GM21528 (cell line): ENCODE results near the gene PTPN21.

Experiments used
- ATAC-seq: cut with Tn5 transposase; IDR thresholded peaks from one replicate; pipeline ENCODE4 v1.9.1; 2021; ENCODE audit warnings: mild to moderate bottlenecking, moderate library complexity; ENCODE audit not compliant: unreplicated experiment, low FRiP score

The PTPN21 gene

DNA sequence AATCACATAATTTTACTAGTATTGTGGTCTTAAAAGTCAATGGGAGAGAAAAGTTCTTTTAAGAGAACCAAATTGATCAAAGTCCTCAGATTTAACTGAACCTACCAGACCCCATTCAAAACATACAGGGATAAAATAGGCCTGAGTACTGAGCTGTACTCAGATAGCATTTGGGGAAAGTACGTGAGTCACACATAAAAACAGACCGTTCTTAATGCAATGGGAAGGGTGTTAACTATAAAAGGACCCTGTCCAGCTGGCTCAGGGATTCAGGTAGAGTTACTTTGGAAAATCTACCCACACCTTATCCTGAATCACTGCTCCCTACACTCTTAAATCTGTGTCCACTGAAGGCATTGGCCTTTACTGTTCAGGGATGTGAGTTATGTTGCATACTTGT lies 78.0 kb downstream of the PTPN21 start:
- ATAC-seq: no peak

DNA sequence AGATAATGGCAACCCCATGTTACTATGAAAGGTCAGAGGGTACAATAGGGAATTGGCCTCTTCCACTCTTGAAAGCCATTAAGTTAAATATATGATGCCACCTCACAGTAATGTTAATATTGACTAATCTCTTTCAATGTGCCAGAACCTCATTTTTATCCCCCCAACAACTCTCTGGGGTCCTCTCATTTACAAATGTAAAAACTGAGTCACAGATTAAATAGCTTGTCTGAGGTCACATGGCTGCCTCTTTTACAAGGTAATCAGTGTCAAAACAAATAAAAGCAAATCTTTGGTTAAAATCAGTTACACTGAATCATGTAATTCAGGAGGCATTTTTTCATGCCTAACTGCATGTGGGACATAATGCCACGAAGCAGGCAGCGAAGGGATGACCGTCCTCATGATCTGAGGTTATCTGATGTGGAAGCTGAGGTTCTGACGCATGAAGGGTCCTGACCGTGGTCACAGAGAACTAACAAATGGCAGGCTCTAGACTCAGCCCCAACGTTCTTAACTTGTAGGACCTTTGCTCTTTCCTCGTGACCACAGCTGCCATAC lies 78.5 kb downstream of the PTPN21 start:
- ATAC-seq: no peak

DNA sequence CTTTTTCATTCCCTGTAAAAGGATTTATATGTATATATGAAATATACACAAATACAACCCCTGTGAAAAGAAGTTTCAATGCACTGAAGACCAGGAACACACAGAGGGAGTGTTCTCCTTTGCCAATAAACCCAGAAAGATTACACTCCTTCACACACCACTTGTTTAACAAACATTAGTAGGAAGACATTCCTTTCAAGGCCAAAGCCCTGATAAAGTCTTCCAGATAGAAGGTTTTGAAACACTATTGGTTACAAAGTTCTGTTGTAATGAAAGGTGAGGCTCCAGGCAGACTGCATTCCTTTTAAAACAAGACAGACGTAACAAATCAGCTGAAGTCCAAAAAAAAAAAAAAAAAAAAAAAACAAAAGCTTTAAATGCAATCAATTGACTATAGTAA lies 81.0 kb downstream of the PTPN21 start:
- no peak for ATAC-seq

DNA sequence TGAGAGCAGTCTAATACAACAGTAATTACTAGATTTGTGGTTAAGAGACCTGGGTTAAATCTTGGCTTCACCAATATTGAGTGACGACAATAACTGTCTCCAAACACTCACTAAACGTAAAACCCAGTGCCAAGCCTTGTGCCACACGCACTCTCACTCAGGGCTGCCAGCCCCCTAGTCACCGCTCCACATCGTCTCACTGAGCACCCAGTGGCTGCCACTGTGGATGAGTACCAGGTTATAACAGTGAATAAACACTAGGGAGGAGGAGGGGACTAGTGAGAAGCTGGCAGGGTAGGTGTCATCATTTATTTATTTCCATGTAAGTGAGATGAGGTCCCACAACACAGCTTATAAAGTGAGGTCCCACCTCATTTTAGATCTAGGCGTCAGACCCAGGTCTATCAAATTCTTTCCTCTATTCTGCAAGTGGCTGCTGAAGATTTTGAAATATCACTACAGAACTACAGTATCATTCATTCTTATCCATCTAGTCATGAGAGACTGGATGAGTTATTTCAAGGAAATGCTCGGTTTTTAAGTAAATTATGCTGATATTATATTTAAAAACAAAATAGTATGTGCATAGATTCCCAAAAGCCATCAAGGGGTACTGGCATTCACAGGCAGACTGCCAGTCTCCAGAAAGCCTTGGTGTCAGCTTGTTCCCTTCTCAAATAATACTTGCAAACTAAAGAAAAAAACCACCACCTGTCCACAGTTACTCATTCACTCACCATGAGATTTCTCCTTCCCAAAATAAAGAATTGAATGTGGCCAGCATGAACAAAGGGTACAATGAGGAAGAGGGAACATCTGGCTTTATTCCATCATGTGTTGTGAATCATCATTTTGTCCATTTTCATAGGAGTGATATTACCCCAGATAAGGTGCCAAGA lies 84.0 kb downstream of the PTPN21 start:
- no peak for ATAC-seq

DNA sequence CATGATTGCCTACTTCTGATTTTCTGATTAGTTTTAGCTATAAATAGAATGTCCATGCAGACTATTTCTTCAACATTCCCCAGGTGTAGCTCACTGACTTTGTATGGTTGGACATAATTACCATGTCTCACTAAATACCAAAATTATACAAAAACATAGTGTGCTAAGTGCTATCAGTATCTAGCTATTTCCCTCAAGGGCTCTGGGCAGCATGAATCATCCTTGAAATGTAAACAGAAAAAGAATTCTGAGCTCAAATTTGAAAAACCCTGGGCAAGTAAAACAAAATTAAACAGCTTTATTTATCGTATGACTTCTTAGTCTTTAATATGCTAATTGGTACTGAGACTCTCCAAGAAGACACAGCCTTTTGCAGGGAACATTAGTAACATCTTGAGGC lies 86.4 kb downstream of the PTPN21 start:
- ATAC-seq: no peak

- ATAC-seq: no peak
Measured at GRCh38 chr14:88463318-88463717, 91.5 kb downstream of the PTPN21 start.

GRCh38 chr14:88454886-88455285 lies 99.9 kb downstream of the PTPN21 start:
- ATAC-seq: no peak

DNA sequence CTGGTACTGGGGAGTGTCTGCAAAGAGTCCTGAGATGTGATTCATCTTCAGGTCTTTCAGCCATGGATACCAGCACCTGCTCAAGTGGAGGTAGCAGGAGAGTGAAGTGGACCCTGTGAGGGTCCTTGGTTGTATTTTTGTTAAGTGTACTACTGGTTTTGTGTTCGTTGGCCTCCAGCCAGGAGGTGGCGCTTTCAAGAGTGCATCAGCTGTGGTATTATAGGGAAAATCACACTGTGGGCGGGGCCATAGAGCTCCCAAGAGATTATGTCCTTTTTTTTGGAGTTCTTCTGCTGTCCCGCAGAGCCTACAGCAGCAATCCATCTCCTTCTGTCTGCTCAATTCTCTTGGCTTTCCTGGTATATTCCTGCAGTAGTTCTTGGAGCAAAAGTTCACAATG lies 102.6 kb downstream of the PTPN21 start:
- ATAC-seq: no peak

- ATAC-seq: no peak
Measured at GRCh38 chr14:88439088-88439487, 115.7 kb downstream of the PTPN21 start.

DNA sequence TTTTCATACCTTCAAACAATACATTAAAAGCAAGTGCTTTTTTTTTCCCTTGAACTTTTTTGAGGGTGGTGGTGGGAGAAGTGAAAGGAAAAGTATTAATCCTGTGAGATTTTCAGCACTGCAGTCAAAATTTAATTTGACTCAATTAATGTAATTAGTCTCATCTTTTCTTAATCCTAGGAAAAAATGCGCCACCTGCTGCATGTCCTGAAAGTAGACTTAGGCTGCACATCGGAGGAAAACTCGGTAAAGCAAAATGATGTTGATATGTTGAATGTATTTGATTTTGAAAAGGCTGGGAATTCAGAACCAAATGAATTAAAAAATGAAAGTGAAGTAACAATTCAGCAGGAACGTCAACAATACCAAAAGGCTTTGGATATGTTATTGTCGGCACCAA lies 117.1 kb downstream of the PTPN21 start:
- no peak for ATAC-seq

- no peak for ATAC-seq
Measured at GRCh38 chr14:88430976-88431375, 123.8 kb downstream of the PTPN21 start.

DNA sequence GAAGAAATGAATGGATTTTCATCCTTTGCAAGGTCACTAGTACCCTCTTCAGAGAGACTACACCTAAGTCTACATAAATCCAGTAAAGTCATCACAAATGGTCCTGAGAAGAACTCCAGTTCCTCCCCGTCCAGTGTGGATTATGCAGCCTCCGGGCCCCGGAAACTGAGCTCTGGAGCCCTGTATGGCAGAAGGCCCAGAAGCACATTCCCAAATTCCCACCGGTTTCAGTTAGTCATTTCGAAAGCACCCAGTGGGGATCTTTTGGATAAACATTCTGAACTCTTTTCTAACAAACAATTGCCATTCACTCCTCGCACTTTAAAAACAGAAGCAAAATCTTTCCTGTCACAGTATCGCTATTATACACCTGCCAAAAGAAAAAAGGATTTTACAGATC lies 128.5 kb downstream of the PTPN21 start:
- no peak for ATAC-seq

DNA sequence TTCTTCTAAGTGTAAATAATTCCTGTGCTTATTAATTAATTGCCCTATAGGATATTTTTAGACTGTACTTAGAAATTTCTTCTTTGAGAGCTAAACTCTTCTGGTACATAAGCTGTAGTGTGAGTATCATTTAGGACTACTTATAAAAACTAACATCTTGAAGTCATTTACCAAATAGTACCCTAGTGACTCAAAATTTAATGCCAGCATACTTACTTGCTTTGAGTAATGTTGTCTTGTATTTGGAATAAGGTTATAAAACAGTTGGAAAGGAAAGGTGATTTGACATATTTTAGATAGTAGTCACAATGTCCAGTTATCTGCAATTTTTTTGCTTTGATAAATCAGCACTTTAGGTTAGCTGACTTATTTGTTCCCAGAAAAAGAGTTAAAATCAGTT lies 130.2 kb downstream of the PTPN21 start:
- no peak for ATAC-seq

DNA sequence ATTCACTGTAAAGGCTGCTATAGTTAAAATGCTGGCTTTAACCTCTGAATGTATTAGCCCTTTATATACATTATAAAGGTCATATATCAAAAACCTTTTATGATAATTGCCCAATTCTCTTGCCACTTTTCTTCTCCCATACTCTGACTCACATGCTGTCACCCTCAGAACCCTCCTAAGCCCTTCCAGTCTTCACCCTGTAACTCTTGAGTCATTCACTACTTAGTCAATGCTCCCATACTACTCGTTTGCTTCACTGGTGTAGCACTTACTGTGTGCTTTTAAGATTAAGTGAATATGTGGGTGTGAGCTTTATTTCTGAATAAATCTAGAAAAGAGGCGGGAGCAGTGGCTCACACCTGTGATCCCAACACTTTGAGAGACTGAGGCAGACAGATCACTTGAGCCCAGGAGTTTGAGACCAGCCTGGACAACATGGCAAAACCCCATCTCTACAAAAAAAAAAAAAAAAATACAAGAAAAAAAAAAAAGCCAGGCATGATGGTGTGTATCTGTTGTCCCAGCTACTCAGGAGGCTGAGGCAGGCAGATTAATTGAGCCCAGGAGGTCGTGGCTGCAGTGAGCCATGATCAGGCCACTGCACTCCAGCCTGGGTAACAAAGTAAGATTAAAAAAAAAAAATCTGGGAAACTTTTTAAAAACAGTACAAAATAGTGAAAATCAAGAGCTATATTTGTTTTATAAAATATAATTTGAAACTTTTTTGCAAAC lies 131.7 kb downstream of the PTPN21 start:
- no peak for ATAC-seq

DNA sequence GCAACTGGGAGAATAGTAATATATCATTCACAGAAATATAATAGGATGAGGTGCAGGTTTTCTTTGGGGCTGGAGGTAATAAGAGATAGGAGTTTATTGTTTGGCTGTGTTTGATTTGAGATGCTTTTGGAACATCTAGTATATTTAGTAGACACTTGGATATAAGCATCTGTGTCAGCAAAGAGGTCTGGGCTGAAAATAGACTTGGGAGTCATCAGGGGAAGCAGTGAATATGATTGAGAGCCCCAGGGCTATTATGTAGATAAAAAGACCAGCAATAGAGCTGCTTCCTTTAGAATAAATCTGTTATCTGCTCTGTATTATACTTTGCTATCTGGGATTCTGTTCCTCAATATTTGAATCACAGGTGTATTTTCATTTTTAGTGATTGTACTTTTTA lies 132.8 kb downstream of the PTPN21 start:
- no peak for ATAC-seq

- no peak for ATAC-seq
Measured at GRCh38 chr14:88421286-88421685, 133.5 kb downstream of the PTPN21 start.

GRCh38 chr14:88420187-88420586 lies 134.6 kb downstream of the PTPN21 start:
- no peak for ATAC-seq

GRCh38 chr14:88417594-88417993 lies 137.2 kb downstream of the PTPN21 start:
- no peak for ATAC-seq
